HG02852 (cell line): ENCODE data around the gene PAPPA.

ENCODE experiments used
- ATAC-seq: cut with Tn5 transposase; IDR thresholded peaks from one replicate; pipeline ENCODE4 v1.9.1; 2021; ENCODE audit warnings: mild to moderate bottlenecking, moderate library complexity; ENCODE audit not compliant: unreplicated experiment

PAPPA gene

GRCh38 chr9:116181853-116182610 is 28.4 kb downstream of the PAPPA start:
- no peak for ATAC-seq

- no peak for ATAC-seq
Measured at GRCh38 chr9:116182876-116183275, 29.3 kb downstream of the PAPPA start.

GRCh38 chr9:116187570-116188170 is 34.1 kb downstream of the PAPPA start:
- ATAC-seq: no peak

GRCh38 chr9:116189683-116190082 is 36.1 kb downstream of the PAPPA start:
- no peak for ATAC-seq

- ATAC-seq: no peak
Measured at GRCh38 chr9:116190637-116191396, 37.2 kb downstream of the PAPPA start.

GRCh38 chr9:116191576-116192415 is 38.2 kb downstream of the PAPPA start:
- no peak for ATAC-seq

- no peak for ATAC-seq
Measured at GRCh38 chr9:116193636-116194035, 40.0 kb downstream of the PAPPA start.

GRCh38 chr9:116196806-116197205 is 43.2 kb downstream of the PAPPA start:
- ATAC-seq: no peak

- ATAC-seq: no peak
Measured at GRCh38 chr9:116198344-116198743, 44.8 kb downstream of the PAPPA start.

- no peak for ATAC-seq
Measured at GRCh38 chr9:116202219-116202912, 48.8 kb downstream of the PAPPA start.

- no peak for ATAC-seq
Measured at GRCh38 chr9:116204252-116204882, 50.8 kb downstream of the PAPPA start.

GRCh38 chr9:116207371-116208111 is 54.0 kb downstream of the PAPPA start:
- ATAC-seq: no peak

GRCh38 chr9:116208417-116209232 is 55.0 kb downstream of the PAPPA start:
- no peak for ATAC-seq

- no peak for ATAC-seq
Measured at GRCh38 chr9:116209414-116210116, 56.0 kb downstream of the PAPPA start.

GRCh38 chr9:116212986-116213692 is 59.5 kb downstream of the PAPPA start:
- ATAC-seq: no peak

- no peak for ATAC-seq
Measured at GRCh38 chr9:116213693-116214047, 60.1 kb downstream of the PAPPA start.

GRCh38 chr9:116218399-116218798 is 64.8 kb downstream of the PAPPA start:
- no peak for ATAC-seq
